GM12865 (cell line): ENCODE measurements around the gene SORL1.

Experiments used
- DNase-seq: peaks from one replicate; pipeline ENCODE4 v3.0.0; 2010; ENCODE audit warnings: low read depth
- H3K4me3 ChIP-seq: 2 replicates; pipeline ENCODE4 v1.5.1; 2011; ENCODE audit warnings: mild to moderate bottlenecking, low read depth, low read length, control low read depth
- CTCF ChIP-seq: IDR thresholded peaks from 2 replicates; pipeline ENCODE4 v1.5.1; 2011; ENCODE audit warnings: low read length, control low read depth, low read depth, inconsistent platforms; ENCODE audit not compliant: insufficient read depth; ENCODE audit errors: missing control alignments

Gene SORL1

GRCh38 chr11:121466063-121466794, 14.1 kb downstream of the SORL1 start:
- DNase-seq, result peak; percentile 73
- TF ChIP-seq CTCF, result no peak
- H3K4me3 ChIP-seq, result peak overlapping the region; percentile 10

- H3K4me3 ChIP-seq, result peak overlapping the region; percentile 43
- no peak for DNase-seq
- TF ChIP-seq CTCF, result no peak
Observed at GRCh38 chr11:121467471-121467870, 15.4 kb downstream of the SORL1 start.

GRCh38 chr11:121467965-121468364, 15.9 kb downstream of the SORL1 start:
- no peak for TF ChIP-seq CTCF
- peak; percentile 92 for DNase-seq
- H3K4me3 ChIP-seq, result peak overlapping the region; percentile 43

- no peak for TF ChIP-seq CTCF
Observed at GRCh38 chr11:121469910-121470309, 17.8 kb downstream of the SORL1 start.

GRCh38 chr11:121471167-121471566, 19.1 kb downstream of the SORL1 start:
- no peak for TF ChIP-seq CTCF
- DNase-seq, result no peak
- H3K4me3 ChIP-seq, result no peak overlapping the region

More at GRCh38 chr11:121469910-121470309, 17.8 kb downstream of the SORL1 start:
- no peak overlapping the region for H3K4me3 ChIP-seq
- no peak for DNase-seq

- TF ChIP-seq CTCF, result no peak
- DNase-seq, result no peak
- no peak overlapping the region for H3K4me3 ChIP-seq
Observed at GRCh38 chr11:121472312-121472711, 20.2 kb downstream of the SORL1 start.
